Measurements from ENCODE around the gene NCK1.
"Not testable (repeated sequence)": the region's sequence is repeated elsewhere in the genome, so short reads cannot be mapped to it uniquely, and the experiment has no call there.

Gene NCK1

DNA sequence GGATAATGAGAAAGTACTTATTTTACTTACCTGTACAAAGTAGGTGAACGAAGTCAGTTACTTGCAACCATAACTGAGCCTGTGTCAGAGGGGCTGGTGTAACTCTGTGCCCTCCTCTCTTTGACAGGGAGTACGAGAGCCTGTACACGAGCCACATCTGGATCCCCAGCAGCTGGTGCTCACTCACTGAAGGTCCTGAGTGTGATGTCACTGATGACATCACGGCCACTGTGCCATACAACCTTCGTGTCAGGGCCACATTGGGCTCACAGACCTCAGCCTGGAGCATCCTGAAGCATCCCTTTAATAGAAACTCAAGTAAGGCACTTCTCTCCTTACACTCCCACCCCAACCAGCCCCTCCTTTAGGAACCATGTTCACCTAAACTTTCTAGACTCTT lies 120.0 kb downstream of the NCK1 start:
- no peak overlapping the region for H3K4me3 ChIP-seq (ENCODE audit: low read depth, low read length)
- DNase-seq (ENCODE audit: low read depth), result no peak
- TF ChIP-seq, protein P1, sequence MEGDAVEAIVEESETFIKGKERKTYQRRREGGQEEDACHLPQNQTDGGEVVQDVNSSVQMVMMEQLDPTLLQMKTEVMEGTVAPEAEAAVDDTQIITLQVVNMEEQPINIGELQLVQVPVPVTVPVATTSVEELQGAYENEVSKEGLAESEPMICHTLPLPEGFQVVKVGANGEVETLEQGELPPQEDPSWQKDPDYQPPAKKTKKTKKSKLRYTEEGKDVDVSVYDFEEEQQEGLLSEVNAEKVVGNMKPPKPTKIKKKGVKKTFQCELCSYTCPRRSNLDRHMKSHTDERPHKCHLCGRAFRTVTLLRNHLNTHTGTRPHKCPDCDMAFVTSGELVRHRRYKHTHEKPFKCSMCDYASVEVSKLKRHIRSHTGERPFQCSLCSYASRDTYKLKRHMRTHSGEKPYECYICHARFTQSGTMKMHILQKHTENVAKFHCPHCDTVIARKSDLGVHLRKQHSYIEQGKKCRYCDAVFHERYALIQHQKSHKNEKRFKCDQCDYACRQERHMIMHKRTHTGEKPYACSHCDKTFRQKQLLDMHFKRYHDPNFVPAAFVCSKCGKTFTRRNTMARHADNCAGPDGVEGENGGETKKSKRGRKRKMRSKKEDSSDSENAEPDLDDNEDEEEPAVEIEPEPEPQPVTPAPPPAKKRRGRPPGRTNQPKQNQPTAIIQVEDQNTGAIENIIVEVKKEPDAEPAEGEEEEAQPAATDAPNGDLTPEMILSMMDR (conservative IDR thresholded peaks at IDR 0.05; ENCODE audit: low read depth, low read length), result no peak

DNA sequence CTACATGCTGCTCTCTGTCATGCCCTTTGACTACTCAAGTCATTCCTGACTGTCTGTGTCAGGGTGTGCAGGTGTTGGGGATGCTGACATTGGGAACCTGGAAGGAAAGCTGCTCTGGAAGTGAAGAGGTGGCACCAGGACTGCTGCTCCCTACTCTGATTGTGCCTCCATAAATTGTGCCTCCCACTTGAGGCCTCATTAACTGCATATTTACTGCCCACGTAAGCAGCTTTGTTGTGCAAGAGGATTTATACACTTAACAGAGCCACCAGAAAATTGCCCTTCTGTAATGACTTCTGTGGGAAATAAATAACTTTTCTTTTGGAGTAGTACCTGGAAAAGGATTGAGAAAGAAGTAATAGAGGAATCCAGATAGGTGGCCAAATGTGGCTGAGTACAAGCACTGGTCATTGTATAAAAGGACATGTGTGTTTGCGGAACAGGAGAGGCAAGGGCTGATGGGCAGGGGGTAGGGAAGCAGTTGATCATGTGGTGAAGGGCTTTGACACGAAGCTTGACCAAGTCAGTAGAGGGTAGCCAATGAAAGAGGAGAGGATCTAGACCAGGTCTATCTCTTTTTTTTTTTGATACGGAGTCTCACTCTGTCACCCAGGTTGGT lies 120.6 kb downstream of the NCK1 start:
- peak; percentile 13 for DNase-seq (ENCODE audit: low read depth)
- TF ChIP-seq, protein P1 (conservative IDR thresholded peaks at IDR 0.05; ENCODE audit: low read depth, low read length), result no peak
- H3K4me3 ChIP-seq (ENCODE audit: low read depth, low read length), result no peak overlapping the region

DNA sequence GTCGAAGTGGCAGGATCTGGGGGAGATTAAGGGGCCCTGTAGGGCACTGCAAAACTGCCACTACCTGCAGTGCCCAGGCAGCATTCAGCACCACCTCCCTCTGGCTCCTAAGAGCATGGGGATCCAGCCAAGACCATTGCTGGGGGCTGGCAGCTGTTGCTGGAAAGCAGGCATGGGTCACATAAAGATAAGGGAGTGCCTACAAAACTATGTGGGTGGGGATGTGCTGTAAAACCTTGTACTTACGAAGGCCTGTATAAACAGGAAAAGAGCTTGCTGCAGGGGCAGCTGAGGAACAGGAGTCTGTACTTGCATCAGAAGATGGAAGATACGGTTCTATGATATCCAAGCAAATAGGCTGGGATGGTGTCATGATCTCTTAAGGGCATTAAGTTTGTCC lies 122.8 kb downstream of the NCK1 start:
- TF ChIP-seq, protein P1 (conservative IDR thresholded peaks at IDR 0.05; ENCODE audit: low read depth, low read length), result no peak
- peak; percentile 68 for DNase-seq (ENCODE audit: low read depth)
- no peak overlapping the region for H3K4me3 ChIP-seq (ENCODE audit: low read depth, low read length)

DNA sequence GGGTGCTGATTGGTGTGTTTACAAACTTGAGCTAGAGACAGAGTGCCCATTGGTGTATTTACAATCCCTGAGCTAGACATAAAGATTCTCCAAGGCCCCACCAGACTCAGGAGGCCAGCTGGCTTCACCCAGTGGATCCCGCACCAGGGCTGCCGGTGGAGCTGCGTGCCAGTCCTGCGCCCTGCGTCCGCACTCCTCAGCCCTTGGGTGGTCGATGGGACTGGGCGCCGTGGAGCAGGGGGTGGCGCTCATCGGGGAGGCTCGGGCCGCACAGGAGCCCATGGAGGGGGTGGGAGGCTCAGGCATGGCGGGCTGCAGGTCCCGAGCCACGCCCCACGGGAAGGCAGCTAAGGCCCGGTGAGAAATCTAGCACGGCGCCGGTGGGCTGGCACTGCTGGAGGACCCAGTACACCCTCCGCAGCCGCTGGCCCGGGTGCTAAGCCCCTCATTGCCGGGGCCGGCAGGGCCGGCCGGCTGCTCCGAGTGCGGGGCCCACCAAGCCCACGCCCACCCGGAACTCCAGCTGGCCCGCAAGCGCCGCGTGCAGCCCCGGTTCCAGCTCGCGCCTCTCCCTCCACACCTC lies 125.5 kb downstream of the NCK1 start:
- not testable (repeated sequence) for H3K4me3 ChIP-seq (ENCODE audit: low read depth, low read length); DNase-seq (ENCODE audit: low read depth)

DNA sequence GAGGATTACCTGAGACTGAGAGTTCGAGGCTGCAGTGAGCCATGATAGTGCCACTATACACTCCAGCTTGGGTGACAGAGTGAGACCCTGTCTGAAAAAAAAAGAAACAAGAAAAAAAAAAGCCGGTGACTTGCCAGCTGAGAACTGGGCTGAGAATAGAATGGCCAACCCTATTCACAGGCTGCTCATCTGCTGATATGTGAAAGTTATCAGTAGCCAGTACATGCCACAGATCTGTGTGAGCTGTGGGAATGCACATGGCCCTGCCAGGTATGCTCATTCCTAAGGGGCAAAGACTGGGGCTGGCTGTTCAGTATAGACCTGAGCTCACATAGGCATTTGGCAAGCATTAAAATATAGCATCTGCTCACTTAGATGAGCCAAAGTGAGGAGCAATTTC lies 126.6 kb downstream of the NCK1 start:
- no peak overlapping the region for H3K4me3 ChIP-seq (ENCODE audit: low read depth, low read length)
- no peak for DNase-seq (ENCODE audit: low read depth)
- TF ChIP-seq, protein P1 (conservative IDR thresholded peaks at IDR 0.05; ENCODE audit: low read depth, low read length), result no peak

DNA sequence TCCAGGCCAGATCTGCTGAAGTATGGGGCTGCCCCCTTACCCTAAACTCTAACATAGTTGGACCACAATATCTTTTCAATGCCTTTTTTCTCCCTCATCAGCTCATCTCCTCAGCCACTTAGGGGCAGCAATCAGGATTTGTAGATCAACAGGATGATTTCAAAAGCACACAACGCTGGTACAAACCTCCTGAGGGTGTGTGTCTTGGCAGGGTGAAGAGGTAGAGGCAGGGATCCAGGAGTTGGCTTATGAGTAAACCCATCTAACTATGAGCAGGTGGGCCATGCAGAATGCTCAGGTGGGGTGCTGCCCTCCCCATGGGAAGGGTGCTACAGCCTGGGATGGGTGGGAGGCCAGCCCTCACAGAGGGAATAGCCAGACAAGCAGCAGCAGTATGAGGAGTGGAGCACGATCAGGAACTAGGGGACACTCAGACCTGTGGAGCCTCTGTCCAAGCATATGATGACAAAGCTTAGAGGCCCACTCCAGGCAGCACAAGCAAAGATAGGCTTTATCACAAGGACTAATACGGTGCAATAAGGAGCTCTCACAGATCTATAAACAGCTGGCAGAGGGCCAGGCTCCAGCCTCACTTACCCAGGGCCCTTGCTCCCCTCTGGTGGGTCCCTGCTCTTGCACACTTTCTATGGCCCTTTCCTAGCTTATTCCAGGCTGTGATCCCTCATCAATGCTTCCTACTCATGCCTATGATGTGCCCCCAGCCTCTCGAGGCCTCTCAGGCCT lies 127.9 kb downstream of the NCK1 start:
- H3K4me3 ChIP-seq (ENCODE audit: low read depth, low read length), result no peak overlapping the region
- TF ChIP-seq, protein P1 (conservative IDR thresholded peaks at IDR 0.05; ENCODE audit: low read depth, low read length), result no peak
- no peak for DNase-seq (ENCODE audit: low read depth)

DNA sequence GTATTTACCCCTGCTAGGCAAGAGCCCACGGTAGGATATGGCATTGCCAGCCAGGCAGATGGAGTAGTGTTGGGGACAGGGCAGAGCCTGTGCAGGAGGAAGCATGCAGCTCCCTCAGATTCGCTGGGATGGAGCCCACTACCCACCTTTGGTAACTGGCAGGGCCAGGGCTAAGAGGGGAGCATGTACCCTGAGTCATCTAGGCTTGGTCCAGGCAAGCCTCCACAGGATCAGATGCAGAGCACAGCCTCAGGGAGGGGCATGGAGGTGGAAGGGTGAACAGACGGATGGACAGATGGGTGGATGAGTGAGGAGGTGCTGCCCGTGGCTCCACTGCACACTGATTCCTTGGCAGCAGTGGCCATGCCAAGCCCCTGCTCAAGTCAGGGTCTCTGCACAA lies 128.8 kb downstream of the NCK1 start:
- no peak for DNase-seq (ENCODE audit: low read depth)
- TF ChIP-seq, protein P1 (conservative IDR thresholded peaks at IDR 0.05; ENCODE audit: low read depth, low read length), result no peak
- no peak overlapping the region for H3K4me3 ChIP-seq (ENCODE audit: low read depth, low read length)

All from choroid plexus epithelial cell (primary cell).